Ascending aorta (tissue), 2 donors: ENCODE measurements around the gene HOXD4. TPM values are rescaled to one million over a fixed set of nuclear protein-coding genes. Genes with fewer than 3 reads are reported as not detected.

Experiments
- DNase-seq, 2 donors: peaks; one replicate each; pipeline ENCODE4 v3.0.0-alpha.2; 2019; ENCODE audit warnings: low spot score in 2 of 2
- H3K27ac ChIP-seq, 2 donors: fragments of 200-600 bp; sonication (generic); one replicate each; pipeline ENCODE4 v1.5.1; 2016 to 2017; ENCODE audit warnings: mild to moderate bottlenecking in 1 of 2
- H3K27me3 ChIP-seq: fragments of 200-600 bp; sonication (generic); one replicate; pipeline ENCODE4 v1.5.1; 2017
- H3K36me3 ChIP-seq, 2 donors: fragments of 200-600 bp; sonication (generic); one replicate each; pipeline ENCODE4 v1.5.1; 2016
- H3K4me1 ChIP-seq, 2 donors: fragments of 200-600 bp; sonication (generic); one replicate each; pipeline ENCODE4 v1.5.1; 2016 to 2017; ENCODE audit warnings: mild to moderate bottlenecking in 1 of 2
- H3K4me3 ChIP-seq, 2 donors: fragments of 200-600 bp; sonication (generic); one replicate each; pipeline ENCODE4 v1.5.1; 2016 to 2017; ENCODE audit warnings: mild to moderate bottlenecking in 1 of 2
- H3K9me3 ChIP-seq, 2 donors: fragments of 200-600 bp; sonication (generic); one replicate each; pipeline ENCODE4 v1.5.1; 2016
- intact Hi-C: fragments of 100-400 bp; cut with DNase I; formaldehyde crosslinking; loops from one replicate; pipeline ENCODE4 v1.15.1; 2023
- total RNA-seq: library from RNA; depleted of rRNA; stranded (reverse); fragments of >200 nt; gene quantifications from one replicate; pipeline ENCODE4 v1.1.0, GENCODE V29; 2016
- TF ChIP-seq, protein P1 (sequence below), 3 experiments: fragments of 200-600 bp in 2 of 3; fragments of 450-650 bp in 1 of 3; sonication (generic) in 2 of 3; IDR thresholded peaks; one replicate each; pipeline ENCODE4 v1.5.1; 2016 to 2019; ENCODE audit warnings: antibody characterized with exemption in 3 of 3, mild to moderate bottlenecking in 1 of 3, moderate library complexity in 1 of 3

HOXD4 gene
- total RNA-seq, 1 donor from 2014 or later: 13.6 TPM

DNA sequence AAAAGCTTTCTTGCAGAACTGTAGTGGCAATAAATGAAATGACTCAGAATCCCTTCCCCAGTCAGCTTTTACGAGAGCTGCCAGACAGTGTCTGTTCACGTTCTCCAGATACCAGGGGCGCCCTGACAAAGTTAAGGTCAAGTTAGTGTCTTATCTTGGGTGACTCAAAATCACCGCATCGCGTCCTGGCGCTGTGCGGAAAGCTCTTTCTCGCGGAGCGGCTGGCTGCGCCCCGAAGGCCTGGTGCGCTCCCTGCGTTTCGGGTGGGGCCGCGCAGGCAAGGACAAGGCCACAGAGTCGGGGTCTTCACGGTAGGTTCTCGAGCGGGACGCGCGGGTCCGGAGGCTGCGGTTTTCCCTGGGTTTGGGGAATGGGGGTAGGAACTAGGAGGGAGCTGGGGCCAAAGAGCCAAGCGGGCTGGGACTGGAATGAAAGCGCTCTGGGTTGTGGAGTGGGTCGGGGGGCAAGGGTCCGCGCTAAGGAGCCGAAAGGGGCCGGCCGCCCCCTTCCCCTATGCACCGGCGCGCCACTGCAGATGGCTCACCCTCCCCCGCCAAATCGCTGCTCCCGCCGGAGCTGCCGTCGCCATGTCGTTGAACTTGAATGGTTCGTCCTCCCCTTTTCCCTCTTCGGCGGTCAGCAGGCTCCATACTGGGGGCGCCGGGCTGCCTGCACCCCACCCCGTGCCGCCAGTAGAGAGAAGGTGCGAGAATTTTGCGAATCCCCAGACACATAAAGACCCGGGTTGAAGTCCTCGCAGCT lies 46.9 kb upstream of the HOXD4 start:
- H3K4me3 ChIP-seq: peak overlapping the region in 1 of 2 donors; percentile 3
- H3K9me3 ChIP-seq: no peaks in the 10 kb centered on the region
- peaks cover 0 to 20% of the 10 kb centered on the region in 2 donors for H3K4me1 ChIP-seq
- no peaks in the 10 kb centered on the region for H3K36me3 ChIP-seq
- peak in 1 of 2 donors; percentile 46 for DNase-seq
- peaks cover 58% of the 10 kb centered on the region for H3K27me3 ChIP-seq
- TF ChIP-seq, protein P1, sequence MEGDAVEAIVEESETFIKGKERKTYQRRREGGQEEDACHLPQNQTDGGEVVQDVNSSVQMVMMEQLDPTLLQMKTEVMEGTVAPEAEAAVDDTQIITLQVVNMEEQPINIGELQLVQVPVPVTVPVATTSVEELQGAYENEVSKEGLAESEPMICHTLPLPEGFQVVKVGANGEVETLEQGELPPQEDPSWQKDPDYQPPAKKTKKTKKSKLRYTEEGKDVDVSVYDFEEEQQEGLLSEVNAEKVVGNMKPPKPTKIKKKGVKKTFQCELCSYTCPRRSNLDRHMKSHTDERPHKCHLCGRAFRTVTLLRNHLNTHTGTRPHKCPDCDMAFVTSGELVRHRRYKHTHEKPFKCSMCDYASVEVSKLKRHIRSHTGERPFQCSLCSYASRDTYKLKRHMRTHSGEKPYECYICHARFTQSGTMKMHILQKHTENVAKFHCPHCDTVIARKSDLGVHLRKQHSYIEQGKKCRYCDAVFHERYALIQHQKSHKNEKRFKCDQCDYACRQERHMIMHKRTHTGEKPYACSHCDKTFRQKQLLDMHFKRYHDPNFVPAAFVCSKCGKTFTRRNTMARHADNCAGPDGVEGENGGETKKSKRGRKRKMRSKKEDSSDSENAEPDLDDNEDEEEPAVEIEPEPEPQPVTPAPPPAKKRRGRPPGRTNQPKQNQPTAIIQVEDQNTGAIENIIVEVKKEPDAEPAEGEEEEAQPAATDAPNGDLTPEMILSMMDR (IDR thresholded peaks at IDR 0.05): no peak
- no peak overlapping the region for H3K27ac ChIP-seq
- intact Hi-C loops: loop anchor here (10.0 kb wide), 1 partner anchor 920 kb away; the partner anchor contains the start of gene ATP5MC3

DNA sequence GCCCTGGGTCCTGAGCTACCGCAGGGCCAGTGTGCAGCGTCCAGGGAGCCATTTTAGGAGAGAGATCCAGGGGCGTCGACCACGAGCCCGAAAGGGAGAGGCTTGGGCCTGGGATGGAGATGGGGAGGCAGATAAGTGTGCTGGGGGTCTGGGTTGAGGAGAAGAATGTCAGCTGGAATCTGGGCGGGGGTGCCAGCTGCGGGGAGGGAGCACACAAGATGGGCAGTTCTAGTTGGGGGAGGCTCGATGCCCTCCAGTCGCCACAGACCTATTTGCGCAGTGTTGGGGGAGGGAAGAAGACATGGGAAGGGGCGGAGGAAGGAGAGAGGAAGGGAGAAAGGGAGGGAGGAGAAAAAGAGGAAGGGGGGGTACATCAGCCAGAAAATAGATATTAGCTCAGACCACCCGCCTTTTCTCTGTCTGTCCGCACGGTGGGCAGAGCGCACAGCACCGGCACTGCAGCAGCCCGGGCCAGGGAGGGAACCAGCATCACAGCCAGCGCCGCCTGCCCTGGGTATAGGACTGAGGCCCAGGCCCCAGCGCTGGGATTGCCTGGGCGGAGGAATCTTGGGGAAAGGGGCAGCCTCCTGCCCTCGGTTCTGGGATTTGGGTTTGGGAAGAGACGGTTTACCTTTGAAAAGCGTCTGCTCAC lies 46.1 kb upstream of the HOXD4 start:
- Histone ChIP-seq H3K4me3 (peak overlapping the region in 1 of 2 donors; percentile 3), H3K4me1 (peaks cover 0 to 20% of the 10 kb centered on the region in 2 donors), H3K27me3 (peaks cover 58% of the 10 kb centered on the region), H3K36me3 (no peaks in the 10 kb centered on the region), H3K27ac (no peak overlapping the region), H3K9me3 (no peaks in the 10 kb centered on the region)
- TF ChIP-seq, protein P1 (IDR thresholded peaks at IDR 0.05): no peak
- intact Hi-C loops: loop anchor here (10.0 kb wide), 1 partner anchor 920 kb away; the partner anchor contains the start of gene ATP5MC3
- peak in 1 of 2 donors; percentile 55 for DNase-seq

DNA sequence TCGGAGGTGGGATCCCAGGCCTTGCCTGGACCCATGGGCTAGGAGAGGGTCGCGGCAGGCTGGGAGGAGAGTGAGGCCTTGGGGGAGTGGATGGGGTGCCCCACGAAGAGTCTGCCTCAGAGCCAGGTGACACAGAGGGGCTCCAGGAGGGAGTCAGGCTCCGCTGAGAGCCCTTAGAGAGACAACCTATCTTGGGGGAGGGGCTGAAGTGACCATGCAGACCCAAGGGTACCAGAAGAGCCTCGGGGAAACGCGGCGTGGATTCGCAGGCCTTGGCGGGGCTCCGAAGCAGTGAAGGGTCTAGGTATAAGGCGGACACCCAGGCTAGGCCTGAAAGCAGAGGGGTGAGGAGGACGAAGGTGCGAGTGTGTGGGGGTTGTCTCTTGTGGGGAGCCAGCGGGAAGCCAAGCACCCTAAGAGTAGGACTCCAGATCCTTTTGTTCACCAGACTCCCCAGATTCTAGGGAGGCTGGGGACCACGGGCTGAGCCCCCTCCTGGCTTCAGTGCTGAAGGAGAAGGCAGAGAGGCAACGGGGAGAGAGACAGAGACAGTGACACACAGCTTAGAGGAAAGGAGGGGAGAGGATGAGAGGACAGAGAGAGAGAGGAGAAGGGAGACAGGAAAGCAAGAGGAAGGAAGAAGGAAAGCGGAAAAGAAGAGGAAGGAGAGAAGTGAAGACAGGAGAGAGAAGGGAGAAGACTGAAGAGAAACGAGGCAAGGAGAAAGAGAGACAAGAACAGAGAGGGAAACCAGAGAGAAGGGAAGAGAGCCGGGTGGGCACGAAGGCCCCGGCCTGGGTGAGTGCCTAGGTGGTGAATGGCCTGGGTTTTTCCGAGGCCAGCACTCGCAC lies 45.4 kb upstream of the HOXD4 start:
- peak in 1 of 2 donors; percentile 52 for DNase-seq
- intact Hi-C loops: loop anchor here (10.0 kb wide), 1 partner anchor 921 kb away; the partner anchor contains the start of gene ATP5MC3
- H3K4me1 ChIP-seq: peaks cover 0 to 20% of the 10 kb centered on the region in 2 donors
- H3K27me3 ChIP-seq: peaks cover 59% of the 10 kb centered on the region
- no peak overlapping the region for H3K4me3 ChIP-seq
- TF ChIP-seq, protein P1 (IDR thresholded peaks at IDR 0.05): no peak
- H3K9me3 ChIP-seq: no peaks in the 10 kb centered on the region
- no peak overlapping the region for H3K27ac ChIP-seq
- H3K36me3 ChIP-seq: no peaks in the 10 kb centered on the region

DNA sequence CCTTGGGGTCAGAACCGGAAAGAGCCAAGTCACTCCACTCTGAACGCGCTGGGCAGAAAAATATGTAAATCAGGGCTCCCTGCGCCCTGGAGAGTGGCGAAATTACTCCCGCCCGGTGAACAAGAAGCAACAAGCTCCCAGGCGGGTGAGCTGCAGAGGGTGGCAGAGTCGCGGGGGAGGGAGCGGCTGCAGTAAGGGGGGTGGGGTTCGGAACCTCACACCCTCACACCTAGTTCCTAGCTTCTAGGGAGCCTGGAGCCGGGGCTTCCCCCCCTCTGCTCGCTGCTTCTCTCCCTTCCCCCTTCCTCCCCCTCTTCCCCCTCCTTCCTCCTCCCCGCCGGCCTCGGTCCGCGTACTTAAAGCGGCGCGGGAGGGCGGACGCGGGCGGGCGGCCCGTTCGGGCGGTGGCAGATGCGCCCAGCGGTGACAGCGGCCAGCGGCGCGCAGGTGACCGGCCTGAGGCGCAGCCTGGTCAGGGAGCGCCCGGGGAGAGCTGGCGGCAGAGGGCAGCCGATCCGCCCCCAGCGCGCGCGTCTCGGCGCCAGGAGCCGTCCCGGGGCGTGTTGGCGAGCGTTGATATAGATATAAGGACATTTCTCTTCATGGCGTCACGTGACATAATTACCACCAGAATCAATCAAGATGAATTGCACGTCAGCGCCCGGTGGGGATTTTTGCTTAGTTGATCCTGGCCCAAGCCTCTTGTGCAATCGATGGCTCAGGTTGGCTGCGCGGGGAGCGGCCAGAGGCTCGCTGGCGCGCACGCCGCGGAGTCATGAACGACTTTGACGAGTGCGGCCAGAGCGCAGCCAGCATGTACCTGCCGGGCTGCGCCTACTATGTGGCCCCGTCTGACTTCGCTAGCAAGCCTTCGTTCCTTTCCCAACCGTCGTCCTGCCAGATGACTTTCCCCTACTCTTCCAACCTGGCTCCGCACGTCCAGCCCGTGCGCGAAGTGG lies 44.5 kb upstream of the HOXD4 start, which contains the start of gene HOXD11:
TSS of gene HOXD11 (plus strand) at position 700 of the 959 bp plus-strand sequence. CDS start at position 776, 76 bp downstream.
- no peak within 1 kb of the TSS for H3K27ac ChIP-seq
- TF ChIP-seq, protein P1 (IDR thresholded peaks at IDR 0.05): no peak
- peaks cover 60% of the 10 kb centered on the region for H3K27me3 ChIP-seq
- intact Hi-C loops: loop anchor here (10.0 kb wide), 1 partner anchor 922 kb away; the partner anchor contains the start of gene ATP5MC3
- H3K9me3 ChIP-seq: no peaks in the 10 kb centered on the region
- peak in 1 of 2 donors; percentile 63 for DNase-seq
- peaks cover 0 to 20% of the 10 kb centered on the region in 2 donors for H3K4me1 ChIP-seq
- no peaks in the 10 kb centered on the region for H3K36me3 ChIP-seq
- H3K4me3 ChIP-seq: peak within 1 kb of the TSS; percentile 34 to 52
